ENCODE data around the gene LGALS7.
A peak's percentile ranks its signal among the peaks of the same experiment; 100 is the strongest.

LGALS7 gene

GRCh38 chr19:38743394-38744297, 29.7 kb downstream of the LGALS7 start:
- Mint-ChIP-seq H3K27ac (no peak overlapping the region), H3K36me3 (no peaks in the 10 kb centered on the region), H3K27me3 (peaks cover 59% of the 10 kb centered on the region), H3K4me1 (peaks cover 21% of the 10 kb centered on the region), H3K4me3 (no peak overlapping the region), H3K9me3 (no peaks in the 10 kb centered on the region)
- DNase-seq = no peak
- CTCF ChIA-PET = no interaction called here

GRCh38 chr19:38742906-38743305, 30.4 kb downstream of the LGALS7 start:
- H3K9me3 Mint-ChIP-seq = no peaks in the 10 kb centered on the region
- no peak overlapping the region for H3K4me3 Mint-ChIP-seq
- no peak for DNase-seq
- H3K27ac Mint-ChIP-seq = no peak overlapping the region
- CTCF ChIA-PET = no interaction called here
- peaks cover 62% of the 10 kb centered on the region for H3K27me3 Mint-ChIP-seq
- peaks cover 25% of the 10 kb centered on the region for H3K4me1 Mint-ChIP-seq
- no peaks in the 10 kb centered on the region for H3K36me3 Mint-ChIP-seq

GRCh38 chr19:38742296-38742695, 31.0 kb downstream of the LGALS7 start:
- CTCF ChIA-PET = no interaction called here
- peaks cover 62% of the 10 kb centered on the region for H3K27me3 Mint-ChIP-seq
- peaks cover 30% of the 10 kb centered on the region for H3K4me1 Mint-ChIP-seq
- H3K36me3 Mint-ChIP-seq = no peaks in the 10 kb centered on the region
- no peak for DNase-seq
- H3K27ac Mint-ChIP-seq = no peak overlapping the region
- H3K4me3 Mint-ChIP-seq = no peak overlapping the region
- H3K9me3 Mint-ChIP-seq = no peaks in the 10 kb centered on the region

GRCh38 chr19:38741670-38742069, 31.6 kb downstream of the LGALS7 start:
- Mint-ChIP-seq H3K36me3 (no peaks in the 10 kb centered on the region), H3K9me3 (no peaks in the 10 kb centered on the region), H3K4me1 (peaks cover 31% of the 10 kb centered on the region), H3K27me3 (peaks cover 62% of the 10 kb centered on the region), H3K4me3 (no peak overlapping the region), H3K27ac (no peak overlapping the region)
- CTCF ChIA-PET = no interaction called here
- no peak for DNase-seq

DNA sequence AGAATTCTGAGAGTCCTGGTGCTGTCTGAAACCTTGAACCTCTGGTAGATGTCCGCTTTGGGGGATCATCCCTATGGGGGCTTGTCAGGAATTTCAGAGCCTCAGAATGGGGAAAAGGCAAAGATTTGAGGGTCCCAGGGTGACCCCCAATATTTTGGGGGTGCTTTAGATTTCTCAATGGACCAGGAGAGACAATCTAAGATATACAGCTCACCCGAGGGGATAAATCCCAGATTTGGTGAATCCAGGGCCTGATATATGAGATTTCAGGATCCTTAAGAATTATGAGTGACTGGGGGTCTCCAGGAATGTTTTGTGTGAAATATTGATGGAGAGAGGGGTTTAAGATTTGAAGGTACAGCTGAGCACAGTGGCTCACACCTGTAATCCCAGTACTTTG, 32.4 kb downstream of the LGALS7 start:
- CTCF ChIA-PET = no interaction called here
- no peak for DNase-seq
- H3K27me3 Mint-ChIP-seq = peaks cover 70% of the 10 kb centered on the region
- H3K4me1 Mint-ChIP-seq = peaks cover 35% of the 10 kb centered on the region
- no peaks in the 10 kb centered on the region for H3K9me3 Mint-ChIP-seq
- no peak overlapping the region for H3K4me3 Mint-ChIP-seq
- H3K36me3 Mint-ChIP-seq = no peaks in the 10 kb centered on the region
- H3K27ac Mint-ChIP-seq = no peak overlapping the region

- no peak overlapping the region for H3K27ac Mint-ChIP-seq
- CTCF ChIA-PET = no interaction called here
- H3K36me3 Mint-ChIP-seq = no peaks in the 10 kb centered on the region
- H3K9me3 Mint-ChIP-seq = no peaks in the 10 kb centered on the region
- DNase-seq = no peak
- peaks cover 38% of the 10 kb centered on the region for H3K4me1 Mint-ChIP-seq
- peaks cover 66% of the 10 kb centered on the region for H3K27me3 Mint-ChIP-seq
- H3K4me3 Mint-ChIP-seq = no peak overlapping the region
These were observed 33.1 kb downstream of the LGALS7 start for GRCh38 chr19:38740257-38740592.

DNA sequence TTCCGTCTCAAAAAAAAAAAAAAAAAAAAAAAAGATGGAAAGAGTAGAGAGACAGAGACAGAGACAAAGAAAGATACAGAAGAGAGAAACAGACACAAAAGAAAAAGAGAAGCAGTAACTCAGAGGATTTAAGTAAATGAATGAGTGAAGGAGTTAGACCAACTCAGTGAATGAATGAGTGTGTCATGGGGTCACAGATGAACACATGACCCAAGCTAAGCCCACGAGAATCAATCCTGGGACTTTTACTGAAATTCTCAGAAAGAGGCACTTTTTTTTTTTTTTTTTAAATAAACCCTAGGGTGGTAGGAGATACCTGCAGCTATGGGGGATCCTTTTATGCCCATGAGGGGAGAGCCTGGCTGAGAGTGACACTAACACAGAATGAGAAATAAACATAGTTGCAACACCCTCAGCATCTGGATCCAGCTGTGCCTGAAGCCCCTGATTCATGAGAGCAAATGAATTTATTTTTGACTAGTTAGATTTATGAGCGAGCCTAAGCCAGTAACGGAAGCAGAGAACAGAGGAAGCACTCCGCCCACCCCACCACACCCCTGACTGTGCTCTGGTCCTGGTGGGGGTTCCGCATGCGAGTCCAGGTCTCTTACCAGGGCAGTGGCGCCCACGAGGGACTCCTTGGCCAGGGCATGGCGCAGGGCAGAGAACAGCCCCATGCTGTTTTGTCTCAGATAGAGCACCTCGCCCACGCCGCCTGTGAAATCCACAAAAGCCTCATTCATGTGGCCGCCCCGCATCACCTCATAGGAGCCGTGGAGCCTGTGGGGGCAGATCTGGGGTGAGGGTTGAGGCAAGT, 33.7 kb downstream of the LGALS7 start:
- H3K36me3 Mint-ChIP-seq = no peaks in the 10 kb centered on the region
- H3K4me1 Mint-ChIP-seq = peaks cover 39% of the 10 kb centered on the region
- no peak overlapping the region for H3K27ac Mint-ChIP-seq
- no peak overlapping the region for H3K4me3 Mint-ChIP-seq
- H3K27me3 Mint-ChIP-seq = peaks cover 69% of the 10 kb centered on the region
- DNase-seq = no peak
- CTCF ChIA-PET = no interaction called here
- H3K9me3 Mint-ChIP-seq = no peaks in the 10 kb centered on the region

- H3K27ac Mint-ChIP-seq = no peak overlapping the region
- peaks cover 54% of the 10 kb centered on the region for H3K4me1 Mint-ChIP-seq
- CTCF ChIA-PET = no interaction called here
- H3K27me3 Mint-ChIP-seq = peaks cover 63% of the 10 kb centered on the region
- H3K9me3 Mint-ChIP-seq = no peaks in the 10 kb centered on the region
- peak overlapping the region; percentile 31 for H3K4me3 Mint-ChIP-seq
- no peak for DNase-seq
- peaks cover 2% of the 10 kb centered on the region for H3K36me3 Mint-ChIP-seq
These were observed 35.2 kb downstream of the LGALS7 start for GRCh38 chr19:38737921-38738737.

GRCh38 chr19:38737281-38737865, 35.9 kb downstream of the LGALS7 start:
- no peak for DNase-seq
- H3K27me3 Mint-ChIP-seq = peaks cover 58% of the 10 kb centered on the region
- peaks cover 6% of the 10 kb centered on the region for H3K36me3 Mint-ChIP-seq
- CTCF ChIA-PET = no interaction called here
- no peak overlapping the region for H3K27ac Mint-ChIP-seq
- H3K4me1 Mint-ChIP-seq = peaks cover 61% of the 10 kb centered on the region
- H3K9me3 Mint-ChIP-seq = no peaks in the 10 kb centered on the region
- peak overlapping the region; percentile 31 for H3K4me3 Mint-ChIP-seq

- Mint-ChIP-seq H3K36me3 (peaks cover 10% of the 10 kb centered on the region), H3K4me1 (peaks cover 65% of the 10 kb centered on the region), H3K27ac (no peak overlapping the region), H3K27me3 (peaks cover 57% of the 10 kb centered on the region), H3K9me3 (no peaks in the 10 kb centered on the region), H3K4me3 (peak overlapping the region; percentile 69)
- DNase-seq = peak; percentile 74
- CTCF ChIA-PET = no interaction called here
These were observed 36.7 kb downstream of the LGALS7 start for GRCh38 chr19:38736413-38737280.

- CTCF ChIA-PET = no interaction called here
- Mint-ChIP-seq H3K36me3 (peaks cover 14% of the 10 kb centered on the region), H3K4me1 (peaks cover 65% of the 10 kb centered on the region), H3K9me3 (no peaks in the 10 kb centered on the region), H3K27me3 (peaks cover 57% of the 10 kb centered on the region), H3K27ac (no peak overlapping the region), H3K4me3 (peak overlapping the region; percentile 58)
- peak; percentile 71 for DNase-seq
These were observed 37.3 kb downstream of the LGALS7 start for GRCh38 chr19:38736036-38736412.

- H3K4me3 Mint-ChIP-seq = peak overlapping the region; percentile 74
- peak; percentile 63 for DNase-seq
- peak overlapping the region; percentile 91 for H3K27ac Mint-ChIP-seq
- H3K36me3 Mint-ChIP-seq = peaks cover 18% of the 10 kb centered on the region
- CTCF ChIA-PET = interaction anchor here (0.7 to 3.4 kb wide), 5 partner anchors 9 to 265 kb away, joined by 3 to 18 read pairs (median 4); partner anchors contain the start of genes MRPS12 and SARS2
- peaks cover 66% of the 10 kb centered on the region for H3K4me1 Mint-ChIP-seq
- peaks cover 50% of the 10 kb centered on the region for H3K27me3 Mint-ChIP-seq
- no peaks in the 10 kb centered on the region for H3K9me3 Mint-ChIP-seq
These were observed 38.0 kb downstream of the LGALS7 start for GRCh38 chr19:38735257-38735686.
